ENCODE data around the gene PARD3.

DNA sequence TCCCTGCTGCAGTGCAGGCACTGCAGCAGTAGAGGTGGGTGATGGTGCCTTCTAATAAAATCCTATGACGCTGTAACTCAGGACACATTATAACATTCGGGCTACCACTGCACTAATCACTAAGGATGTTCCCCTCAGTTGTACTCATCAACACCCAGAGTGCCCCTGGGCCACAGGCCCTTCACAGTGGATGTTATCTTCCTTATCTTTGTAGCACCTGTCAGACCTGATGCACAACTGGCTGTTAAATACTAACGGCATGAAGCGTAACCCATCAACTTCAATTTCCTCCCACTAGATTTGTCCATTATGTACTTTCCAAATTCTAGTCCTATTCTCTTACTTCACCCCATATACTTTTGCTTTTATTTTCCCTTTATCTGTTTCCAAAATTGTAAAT, 66.3 kb downstream of the PARD3 start:
- TF ChIP-seq, protein P1, sequence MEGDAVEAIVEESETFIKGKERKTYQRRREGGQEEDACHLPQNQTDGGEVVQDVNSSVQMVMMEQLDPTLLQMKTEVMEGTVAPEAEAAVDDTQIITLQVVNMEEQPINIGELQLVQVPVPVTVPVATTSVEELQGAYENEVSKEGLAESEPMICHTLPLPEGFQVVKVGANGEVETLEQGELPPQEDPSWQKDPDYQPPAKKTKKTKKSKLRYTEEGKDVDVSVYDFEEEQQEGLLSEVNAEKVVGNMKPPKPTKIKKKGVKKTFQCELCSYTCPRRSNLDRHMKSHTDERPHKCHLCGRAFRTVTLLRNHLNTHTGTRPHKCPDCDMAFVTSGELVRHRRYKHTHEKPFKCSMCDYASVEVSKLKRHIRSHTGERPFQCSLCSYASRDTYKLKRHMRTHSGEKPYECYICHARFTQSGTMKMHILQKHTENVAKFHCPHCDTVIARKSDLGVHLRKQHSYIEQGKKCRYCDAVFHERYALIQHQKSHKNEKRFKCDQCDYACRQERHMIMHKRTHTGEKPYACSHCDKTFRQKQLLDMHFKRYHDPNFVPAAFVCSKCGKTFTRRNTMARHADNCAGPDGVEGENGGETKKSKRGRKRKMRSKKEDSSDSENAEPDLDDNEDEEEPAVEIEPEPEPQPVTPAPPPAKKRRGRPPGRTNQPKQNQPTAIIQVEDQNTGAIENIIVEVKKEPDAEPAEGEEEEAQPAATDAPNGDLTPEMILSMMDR (conservative IDR thresholded peaks at IDR 0.05; ENCODE audit: low read depth, low read length), result no peak
- no peak for TF ChIP-seq EZH2 (IDR thresholded peaks at IDR 0.05; ENCODE audit: low read length, unreplicated experiment)
